GM12874 (cell line): Measurements from ENCODE around the gene SGSM1.

Experiments used
- CTCF ChIP-seq: IDR thresholded peaks from 2 replicates; pipeline ENCODE4 v1.5.1; 2011; ENCODE audit warnings: low read depth, mild to moderate bottlenecking, control low read depth, low read length, moderate library complexity; ENCODE audit not compliant: insufficient read depth

The SGSM1 gene

GRCh38 chr22:24972369-24972768 is 166.4 kb downstream of the SGSM1 start:
- TF ChIP-seq CTCF, result no peak

GRCh38 chr22:24973872-24974271 is 167.9 kb downstream of the SGSM1 start:
- TF ChIP-seq CTCF, result no peak

GRCh38 chr22:24975125-24975640 is 169.2 kb downstream of the SGSM1 start:
- TF ChIP-seq CTCF, result no peak

- TF ChIP-seq CTCF, result no peak
Observed at GRCh38 chr22:24975813-24976341, 169.9 kb downstream of the SGSM1 start.

- no peak for TF ChIP-seq CTCF
Observed at GRCh38 chr22:24976442-24977218, 170.6 kb downstream of the SGSM1 start.
